Endothelial cell of umbilical vein (primary cell): ENCODE data around the gene UHMK1. TPM values are rescaled to one million over a fixed set of nuclear protein-coding genes. Genes with fewer than 3 reads are reported as not detected.

Source experiments
- BruUV-seq: library from RNA; stranded (reverse); fragments of 400-500 nt; replicated peaks from 2 replicates; lab custom pipeline; 2021; lab: Mats Ljungman, UMichigan
- CTCF ChIA-PET: fragments of 300-600, 350-600 bp; sonication (Branson Sonifier 250); formaldehyde crosslinking; loops from one replicate; lab custom pipeline; 2021; ENCODE audit warnings: antibody characterized with exemption, inconsistent platforms; lab: Charles Lee
- POLR2A ChIA-PET: fragments of 300-600, 350-600 bp; sonication (Branson Sonifier 250); formaldehyde crosslinking; loops from one replicate; lab custom pipeline; 2021; ENCODE audit warnings: antibody characterized with exemption, inconsistent platforms; lab: Charles Lee
- DNase-seq: peaks from one replicate; pipeline ENCODE4 v3.0.0-alpha.2; 2011; ENCODE audit warnings: low read depth, low spot score
- FAIRE-seq: peaks from 2 replicates; lab custom pipeline; 2011; peaks lifted over from hg19 to GRCh38; lab: Jason Lieb, UNC
- H2AFZ ChIP-seq: 2 replicates; pipeline ENCODE4 v1.6.0; 2012; ENCODE audit warnings: low read depth, low read length, control low read depth, inconsistent platforms
- H3K27ac ChIP-seq: 2 replicates; pipeline ENCODE4 v1.5.1; 2011; ENCODE audit warnings: low read depth, mild to moderate bottlenecking, control low read depth, low read length, moderate library complexity; ENCODE audit not compliant: insufficient read depth
- H3K27me3 ChIP-seq, 2 experiments: 2 replicates each; pipeline versions ENCODE4 v1.6.0 to v1.6.1; 2011; ENCODE audit warnings: low read length in 2 of 2, mixed read lengths in 1 of 2; ENCODE audit not compliant: control insufficient read depth in 2 of 2, insufficient read depth in 2 of 2
- H3K36me3 ChIP-seq, 2 experiments: 2 replicates in 1 of 2; 3 replicates in 1 of 2; pipeline ENCODE4 v1.5.1; 2011; ENCODE audit warnings: low read length in 2 of 2, mild to moderate bottlenecking in 1 of 2, moderate library complexity in 1 of 2; ENCODE audit not compliant: control insufficient read depth in 2 of 2, insufficient read depth in 2 of 2; ENCODE audit errors: extremely low read depth in 1 of 2
- H3K4me1 ChIP-seq: 3 replicates; pipeline ENCODE4 v1.5.1; 2011; ENCODE audit warnings: mild to moderate bottlenecking, low read length; ENCODE audit not compliant: control insufficient read depth, insufficient read depth; ENCODE audit errors: extremely low read depth
- H3K4me2 ChIP-seq: 2 replicates; pipeline ENCODE4 v1.6.1; 2011; ENCODE audit warnings: low read length, control low read depth, mixed read lengths; ENCODE audit not compliant: insufficient read depth
- H3K4me3 ChIP-seq, 3 experiments: fragments of 200-600 bp in 1 of 3; sonication (generic), shearing (Covaris generic) in 1 of 3; replicated peaks in 1 of 3; 2 replicates each; pipeline ENCODE4 v1.5.1; 2011 to 2016; ENCODE audit warnings: control low read depth in 3 of 3, low read length in 3 of 3, mild to moderate bottlenecking in 2 of 3, inconsistent platforms in 1 of 3, low read depth in 1 of 3, moderate library complexity in 1 of 3; ENCODE audit not compliant: insufficient read depth in 1 of 3
- H3K79me2 ChIP-seq: 2 replicates; pipeline ENCODE4 v1.6.0; 2012; ENCODE audit warnings: low read length, inconsistent platforms; ENCODE audit not compliant: control insufficient read depth, insufficient read depth
- H3K9ac ChIP-seq: replicated peaks from 2 replicates; pipeline ENCODE3; 2011; ENCODE audit warnings: low read length, control low read depth; ENCODE audit not compliant: insufficient read depth; ENCODE audit errors: extremely low read depth
- H3K9me1 ChIP-seq: replicated peaks from 3 replicates; pipeline ENCODE4 v1.6.0; 2011; ENCODE audit warnings: mild to moderate bottlenecking, low read length; ENCODE audit not compliant: control insufficient read depth, insufficient read depth; ENCODE audit errors: extremely low read depth
- H3K9me3 ChIP-seq: replicated peaks from 2 replicates; pipeline ENCODE4 v1.5.1; 2012; ENCODE audit warnings: low read length, inconsistent platforms; ENCODE audit not compliant: control insufficient read depth, insufficient read depth
- H4K20me1 ChIP-seq: replicated peaks from 2 replicates; pipeline ENCODE3; 2011; ENCODE audit warnings: mild to moderate bottlenecking, low read length; ENCODE audit not compliant: control insufficient read depth, insufficient read depth; ENCODE audit errors: extremely low read depth
- CTCF ChIP-seq, 2 donors: IDR thresholded peaks; 1 replicate in 1 of 2; 2 replicates in 1 of 2; pipeline ENCODE4 v1.5.1; 2011; ENCODE audit warnings: low read length in 2 of 2, mild to moderate bottlenecking in 2 of 2, moderate library complexity in 2 of 2, control low read depth in 1 of 2, inconsistent platforms in 1 of 2, low read depth in 1 of 2; ENCODE audit not compliant: insufficient read depth in 1 of 2; ENCODE audit errors: extremely low read depth in 1 of 2
- EZH2 ChIP-seq: IDR thresholded peaks from 2 replicates; pipeline ENCODE4 v1.6.1; 2012; ENCODE audit warnings: borderline replicate concordance, low read depth, mild to moderate bottlenecking, moderate library complexity, low read length, inconsistent platforms; ENCODE audit not compliant: severe bottlenecking
- FOS ChIP-seq: IDR thresholded peaks from 2 replicates; pipeline ENCODE4 v1.6.1; 2011; ENCODE audit warnings: mild to moderate bottlenecking, low read length, moderate library complexity, borderline replicate concordance; ENCODE audit not compliant: insufficient read depth
- GATA2 ChIP-seq: IDR thresholded peaks from 2 replicates; pipeline ENCODE4 v1.7.0; 2011; ENCODE audit warnings: low read depth, mild to moderate bottlenecking, moderate library complexity, mixed read lengths, low read length; ENCODE audit not compliant: insufficient read length, insufficient read depth
- JUN ChIP-seq: IDR thresholded peaks from 2 replicates; pipeline ENCODE4 v1.6.1; 2011; ENCODE audit warnings: borderline replicate concordance, low read depth; ENCODE audit not compliant: insufficient read length, insufficient read depth
- MYC ChIP-seq: IDR thresholded peaks from one replicate; pipeline ENCODE4 v1.6.1; 2011; ENCODE audit warnings: mild to moderate bottlenecking, low read depth, low read length
- POLR2A ChIP-seq: IDR thresholded peaks from 2 replicates; pipeline ENCODE4 v1.6.1; 2012; ENCODE audit warnings: low read depth, mild to moderate bottlenecking, control low read depth, low read length
- POLR2AphosphoS5 ChIP-seq: IDR thresholded peaks from 2 replicates; pipeline ENCODE4 v1.6.1; 2012; ENCODE audit warnings: low read depth, mild to moderate bottlenecking, control low read depth, low read length, moderate library complexity; ENCODE audit not compliant: insufficient read depth
- dilution Hi-C: fragments of 300-500 bp; cut with MboI; formaldehyde crosslinking; loops from one replicate; pipeline ENCODE4 v1.15.0; 2019; ENCODE audit warnings: low sequenced_read_pairs; ENCODE audit not compliant: extremely low pct_ligation_motif_present
- intact Hi-C: fragments of 100-400 bp; cut with micrococcal nuclease; formaldehyde crosslinking; loops from one replicate; pipeline ENCODE4 v1.10.0; 2022
- polyA plus RNA-seq, 4 experiments: library from polyadenylated mRNA; depleted of rRNA in 3 of 4; stranded (reverse) in 3 of 4; unstranded in 1 of 4; fragments of >200 nt; gene quantifications; 2 replicates each; pipeline versions ENCODE4 v1.2.1 to v1.2.3, GENCODE V29; 2011 to 2012; ENCODE audit warnings: missing spikeins in 1 of 4
- total RNA-seq: library from RNA; stranded (reverse); gene quantifications from 2 replicates; pipeline ENCODE4 v1.2.3, GENCODE V29; 2021
- TF ChIP-seq, protein P1 (sequence below): IDR thresholded peaks from 2 replicates; pipeline ENCODE4 v1.6.1; 2011; ENCODE audit not compliant: insufficient read depth, insufficient read length

UHMK1 gene
- total and polyA plus RNA-seq, 2 donors (not counting 3 experiments of a cell fraction or from before 2014, with no cell fraction given), result 9.2 to 35.0 TPM

DNA sequence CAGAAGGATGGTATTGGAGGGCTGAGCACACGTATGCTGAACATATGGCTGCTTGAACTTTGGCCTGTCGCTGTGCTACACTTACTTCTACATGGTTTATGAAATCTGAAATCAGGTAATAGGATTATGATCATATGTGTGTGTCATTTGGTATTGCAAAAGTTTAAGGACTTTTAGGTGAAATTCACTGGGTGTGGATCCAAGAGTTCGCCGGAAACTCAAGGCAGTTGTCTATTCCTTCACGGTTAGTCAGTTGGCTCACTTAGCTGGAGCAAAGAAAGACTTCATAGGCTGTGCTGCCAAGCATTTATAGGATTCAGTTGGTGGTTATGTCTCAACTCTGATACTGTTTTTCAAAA lies 64.8 kb downstream of the UHMK1 start:
- Histone ChIP-seq H3K4me3 (peak overlapping the region; percentile 61 to 95 (median 85)), H3K36me3 (peaks cover 3 to 4% of the 10 kb centered on the region in 2 experiments), H4K20me1 (no peaks in the 10 kb centered on the region), H3K27me3 (no peaks in the 10 kb centered on the region), H2AFZ (no peak overlapping the region), H3K27ac (peak overlapping the region; percentile 59), H3K9me1 (no peaks in the 10 kb centered on the region), H3K9ac (peak overlapping the region; percentile 94), H3K4me2 (peak overlapping the region; percentile 94), H3K79me2 (peaks cover 59% of the 10 kb centered on the region), H3K4me1 (peaks cover 25% of the 10 kb centered on the region), H3K9me3 (no peaks in the 10 kb centered on the region)
- ChIA-PET CTCF (no interaction called here), POLR2A (interaction anchor here (0.7 to 1.6 kb wide), 2 partner anchors 21 to 24 kb away, joined by 4 read pairs; no protein-coding TSS in a partner anchor)
- dilution Hi-C loops, result no loop called here
- FAIRE-seq, result peak; percentile 53
- no peak for TF ChIP-seq POLR2A
- TF ChIP-seq, protein P1, sequence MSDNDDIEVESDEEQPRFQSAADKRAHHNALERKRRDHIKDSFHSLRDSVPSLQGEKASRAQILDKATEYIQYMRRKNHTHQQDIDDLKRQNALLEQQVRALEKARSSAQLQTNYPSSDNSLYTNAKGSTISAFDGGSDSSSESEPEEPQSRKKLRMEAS, result no peak
- no peak for TF ChIP-seq CTCF (IDR thresholded peaks at IDR 0.05; ENCODE audit: extremely low read depth in 1 of 2, insufficient read depth in 1 of 2, low read depth in 1 of 2, low read length in 2 of 2)
- TF ChIP-seq JUN, result no peak
- TF ChIP-seq FOS, result no peak
- no peak for TF ChIP-seq POLR2AphosphoS5
- TF ChIP-seq GATA2, result no peak
- TF ChIP-seq MYC, result no peak
- no peak for TF ChIP-seq EZH2
- BruUV-seq, result TSS peak; percentile 29
- DNase-seq, result peak; percentile 65
- intact Hi-C loops, result loop anchor here (1.0 to 5.0 kb wide), 4 partner anchors 8 to 505 kb away; no protein-coding TSS in a partner anchor
